GM04503 (cell line): Measurements from ENCODE around the gene PRDM13.
"Not testable (repeated sequence)": the region's sequence is repeated elsewhere in the genome, so short reads cannot be mapped to it uniquely, and the experiment has no call there.

ENCODE experiments used
- DNase-seq: peaks from one replicate; pipeline ENCODE4 v3.0.0-alpha.2; 2012; ENCODE audit warnings: low read depth

PRDM13 gene

GRCh38 chr6:99606656-99607415, at the start of gene PRDM13:
PRDM13 (plus strand) TSS chr6:99606833; CDS start chr6:99607035, 202 bp downstream.
- no peak for DNase-seq

- no peak for DNase-seq
Measured at GRCh38 chr6:99559057-99559456, 47.6 kb upstream of the PRDM13 start.

GRCh38 chr6:99560668-99561067, 46.0 kb upstream of the PRDM13 start:
- DNase-seq, result no peak

- DNase-seq, result no peak
Measured at GRCh38 chr6:99563056-99563723, 43.4 kb upstream of the PRDM13 start.

GRCh38 chr6:99568103-99568933, 38.3 kb upstream of the PRDM13 start, which contains the start of gene CCNC:
CCNC (minus strand) TSS chr6:99568660; CDS start chr6:99568527, 133 bp downstream.
- DNase-seq, result peak; percentile 81

- no peak for DNase-seq
Measured at GRCh38 chr6:99573980-99574617, 32.5 kb upstream of the PRDM13 start.

GRCh38 chr6:99575544-99576227, 30.9 kb upstream of the PRDM13 start:
- DNase-seq, result no peak

- DNase-seq, result no peak
Measured at GRCh38 chr6:99579781-99580180, 26.9 kb upstream of the PRDM13 start.

GRCh38 chr6:99587792-99588191, 18.8 kb upstream of the PRDM13 start:
- no peak for DNase-seq

- DNase-seq, result peak; percentile 9
Measured at GRCh38 chr6:99588618-99589289, 17.9 kb upstream of the PRDM13 start.

- DNase-seq, result no peak
Measured at GRCh38 chr6:99589290-99589672, 17.4 kb upstream of the PRDM13 start.

GRCh38 chr6:99589907-99590493, 16.6 kb upstream of the PRDM13 start:
- no peak for DNase-seq

GRCh38 chr6:99590728-99591672, 15.6 kb upstream of the PRDM13 start:
- no peak for DNase-seq

GRCh38 chr6:99591673-99592364, 14.8 kb upstream of the PRDM13 start:
- no peak for DNase-seq

GRCh38 chr6:99592900-99593299, 13.7 kb upstream of the PRDM13 start:
- DNase-seq, result peak; percentile 63

GRCh38 chr6:99594696-99595095, 11.9 kb upstream of the PRDM13 start:
- not testable (repeated sequence) for DNase-seq

GRCh38 chr6:99602520-99603420, 3.9 kb upstream of the PRDM13 start:
- no peak for DNase-seq
